IMR-90 (cell line): Measurements from ENCODE around the gene DDX24. TPM values are rescaled to one million over a fixed set of nuclear protein-coding genes. Genes with fewer than 3 reads are reported as not detected.
"Not testable (repeated sequence)": the region's sequence is repeated elsewhere in the genome, so short reads cannot be mapped to it uniquely, and the experiment has no call there.

Source experiments
- ATAC-seq: fragments of 200-7000 bp; cut with Tn5 transposase; 2 replicates; pipeline ENCODE4 v1.9.1; 2020; ENCODE audit warnings: low read depth, mild to moderate bottlenecking, moderate library complexity
- BruUV-seq: library from RNA; stranded (reverse); fragments of 400-500 nt; replicated peaks from 2 replicates; lab custom pipeline; 2021; lab: Mats Ljungman, UMichigan
- CTCF ChIA-PET: fragments of 300-600 bp; formaldehyde crosslinking; extraction: SDS; loops from one replicate; lab custom pipeline; 2021; ENCODE audit warnings: antibody characterized with exemption; lab: Yijun Ruan, JAX
- POLR2A ChIA-PET: fragments of 300-600 bp; sonication (Branson Sonifier 250); formaldehyde crosslinking; loops from one replicate; lab custom pipeline; 2022; ENCODE audit warnings: antibody characterized with exemption; ENCODE audit not compliant: unreplicated experiment; lab: Charles Lee
- DNase-seq: peaks from one replicate; pipeline ENCODE4 v3.0.0; 2013
- H2AFZ ChIP-seq: replicated peaks from 2 replicates; pipeline ENCODE3; 2013; ENCODE audit warnings: low read length, mild to moderate bottlenecking; ENCODE audit not compliant: poor library complexity
- H2AK5ac ChIP-seq: 2 replicates; pipeline ENCODE4 v1.6.1; 2013; ENCODE audit warnings: low read depth, low read length, inconsistent platforms
- H2AK9ac ChIP-seq: replicated peaks from 2 replicates; pipeline ENCODE3; 2013; ENCODE audit warnings: mild to moderate bottlenecking, low read depth, low read length, moderate library complexity; ENCODE audit not compliant: poor library complexity
- H2BK120ac ChIP-seq: 2 replicates; pipeline ENCODE4 v1.6.1; 2013; ENCODE audit warnings: low read depth, low read length, inconsistent platforms
- H2BK15ac ChIP-seq: 3 replicates; pipeline ENCODE4 v1.6.1; 2013; ENCODE audit warnings: low read depth, low read length, inconsistent platforms
- H2BK20ac ChIP-seq: 2 replicates; pipeline ENCODE4 v1.6.1; 2013; ENCODE audit warnings: low read depth, mild to moderate bottlenecking, inconsistent platforms, low read length, moderate library complexity
- H2BK5ac ChIP-seq: 2 replicates; pipeline ENCODE4 v1.6.1; 2013; ENCODE audit warnings: mild to moderate bottlenecking, low read depth, low read length, inconsistent platforms; ENCODE audit not compliant: poor library complexity, severe bottlenecking
- H3K14ac ChIP-seq: replicated peaks from 2 replicates; pipeline ENCODE4 v1.6.1; 2013; ENCODE audit warnings: low read depth, low read length, inconsistent platforms
- H3K18ac ChIP-seq: 2 replicates; pipeline ENCODE4 v1.6.1; 2013; ENCODE audit warnings: low read depth, low read length, control low read depth
- H3K23ac ChIP-seq: 2 replicates; pipeline ENCODE4 v1.6.1; 2013; ENCODE audit warnings: low read depth, low read length, inconsistent platforms
- H3K27ac ChIP-seq: 2 replicates; pipeline ENCODE4 v1.5.1; 2013; ENCODE audit warnings: mild to moderate bottlenecking, control low read depth, low read length; ENCODE audit not compliant: insufficient read depth
- H3K27me3 ChIP-seq: 2 replicates; pipeline ENCODE4 v1.6.1; 2013; ENCODE audit warnings: low read length; ENCODE audit not compliant: control insufficient read depth, insufficient read depth
- H3K36me3 ChIP-seq: 2 replicates; pipeline ENCODE4 v1.6.1; 2013; ENCODE audit warnings: low read length, mixed read lengths; ENCODE audit not compliant: control insufficient read depth, insufficient read depth
- H3K4ac ChIP-seq: 2 replicates; pipeline ENCODE4 v1.6.1; 2013; ENCODE audit warnings: low read depth, low read length, inconsistent platforms
- H3K4me1 ChIP-seq: 2 replicates; pipeline ENCODE4 v1.6.1; 2013; ENCODE audit warnings: low read length, mixed read lengths; ENCODE audit not compliant: control insufficient read depth, insufficient read depth
- H3K4me2 ChIP-seq: 2 replicates; pipeline ENCODE4 v1.6.1; 2013; ENCODE audit warnings: low read depth, mild to moderate bottlenecking, control low read depth, low read length, moderate library complexity
- H3K4me3 ChIP-seq: 2 replicates; pipeline ENCODE4 v1.5.1; 2013; ENCODE audit warnings: low read depth, mild to moderate bottlenecking, control low read depth, low read length, moderate library complexity; ENCODE audit not compliant: insufficient read depth
- H3K56ac ChIP-seq: 2 replicates; pipeline ENCODE4 v1.6.1; 2013; ENCODE audit warnings: low read length, inconsistent platforms; ENCODE audit not compliant: insufficient read depth; ENCODE audit errors: extremely low read depth
- H3K79me1 ChIP-seq, 2 experiments: 2 replicates each; pipeline ENCODE4 v1.6.1; 2013; ENCODE audit warnings: low read length in 2 of 2, inconsistent platforms in 1 of 2, low read depth in 1 of 2
- H3K9ac ChIP-seq: 2 replicates; pipeline ENCODE4 v1.6.1; 2013; ENCODE audit warnings: low read depth, low read length, control low read depth
- H3K9me1 ChIP-seq: 2 replicates; pipeline ENCODE4 v1.6.1; 2013; ENCODE audit warnings: low read length, inconsistent platforms; ENCODE audit not compliant: insufficient read depth
- H3K9me3 ChIP-seq: 2 replicates; pipeline ENCODE4 v1.6.1; 2013; ENCODE audit warnings: low read length; ENCODE audit not compliant: control insufficient read depth, insufficient read depth
- H4K20me1 ChIP-seq: 2 replicates; pipeline ENCODE4 v1.6.1; 2013; ENCODE audit warnings: low read length, inconsistent platforms; ENCODE audit not compliant: insufficient read depth
- H4K5ac ChIP-seq: 2 replicates; pipeline ENCODE4 v1.6.1; 2013; ENCODE audit warnings: mild to moderate bottlenecking, low read depth, low read length, control low read depth
- H4K8ac ChIP-seq, 2 experiments: 2 replicates each; pipeline ENCODE4 v1.6.1; 2013; ENCODE audit warnings: low read depth in 2 of 2, low read length in 2 of 2, control low read depth in 1 of 2, inconsistent platforms in 1 of 2
- H4K91ac ChIP-seq: 2 replicates; pipeline ENCODE4 v1.6.1; 2013; ENCODE audit warnings: low read depth, low read length, inconsistent platforms; ENCODE audit not compliant: insufficient read depth
- BHLHE40 ChIP-seq: fragments of 150-350 bp; IDR thresholded peaks from 2 replicates; pipeline ENCODE4 v1.6.1; 2016; ENCODE audit warnings: mild to moderate bottlenecking, low read depth, low read length
- MXI1 ChIP-seq: IDR thresholded peaks from 2 replicates; pipeline ENCODE4 v1.6.1; 2012; ENCODE audit warnings: low read depth, mild to moderate bottlenecking, low read length, moderate library complexity, borderline replicate concordance
- RAD21 ChIP-seq: IDR thresholded peaks from 2 replicates; pipeline ENCODE4 v1.6.1; 2012; ENCODE audit warnings: low read length, improper control_type of control experiment
- WGBS, 2 experiments: methylation state at CpG; one replicate each; pipeline versions ENCODE4 v1.1.5 to v1.1.7; 2013; ENCODE audit warnings: missing lambda C conversion rate in 2 of 2; ENCODE audit not compliant: insufficient read length in 1 of 2; ENCODE audit errors: extremely low coverage in 2 of 2; 5-methylcytosine and 5-hydroxymethylcytosine counted together
- dilution Hi-C: fragments of 300-500 bp; cut with HindIII; formaldehyde crosslinking; loops from one replicate; pipeline ENCODE4 v1.14.3; 2018; ENCODE audit warnings: low sequenced_read_pairs; ENCODE audit not compliant: unreplicated experiment
- in situ Hi-C: fragments of 300-500 bp; cut with MboI; formaldehyde crosslinking; loops from 3 replicates; pipeline ENCODE4 v1.14.3; 2019; ENCODE audit warnings: low sequenced_read_pairs, inconsistent platforms, mixed read lengths
- intact Hi-C: fragments of 100-400 bp; cut with micrococcal nuclease; formaldehyde crosslinking; loops from 2 replicates; pipeline ENCODE4 v1.10.0; 2022
- polyA plus RNA-seq, 3 experiments: library from polyadenylated mRNA; depleted of rRNA; stranded (reverse); fragments of >200 nt; gene quantifications; 2 replicates each; pipeline ENCODE4 v1.2.3, GENCODE V29; 2012; ENCODE audit warnings: low replicate concordance in 1 of 3
- total RNA-seq: library from RNA; depleted of rRNA; stranded (reverse); fragments of >200 nt; gene quantifications from 2 replicates; pipeline ENCODE4 v1.2.3, GENCODE V29; 2012
- TF ChIP-seq, protein P1 (sequence below): fragments of 150-350 bp; IDR thresholded peaks from 2 replicates; pipeline ENCODE4 v1.6.1; 2017; ENCODE audit warnings: mild to moderate bottlenecking, antibody characterized with exemption, low read length, low read depth

The DDX24 gene
- total and polyA plus RNA-seq, 2 of the 4 experiments (the other 2 are of a cell fraction): 134 to 155 TPM

DNA sequence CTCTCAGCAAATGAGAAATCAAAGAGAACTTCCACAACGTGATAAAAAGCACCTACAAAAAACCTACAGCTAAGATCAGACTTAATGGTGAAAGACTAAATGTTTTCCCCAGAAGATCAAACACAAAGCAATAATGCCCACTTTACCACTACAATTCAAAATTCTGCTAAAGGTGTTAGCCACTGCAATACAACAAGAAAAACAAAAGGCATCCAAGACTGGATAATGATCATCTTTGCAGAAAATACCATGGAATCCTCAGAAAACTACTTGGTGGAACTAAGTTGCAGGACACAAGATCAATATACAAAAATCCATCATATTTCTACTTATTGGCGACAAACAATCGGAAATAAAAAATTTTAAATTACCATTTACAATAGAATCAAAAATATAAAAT lies 6.5 kb downstream of the DDX24 start:
- peaks cover 4% of the 10 kb centered on the region; the same call in 1 of the 2 replicates for H3K9me3 ChIP-seq
- ChIA-PET CTCF (no interaction called here), POLR2A (no interaction called here)
- intact Hi-C loops: no loop called here
- no peak overlapping the region for H2AK9ac ChIP-seq
- WGBS, 2 experiments: no CpG with 5 or more reads among the region's 3 CpGs
- no peak overlapping the region for H3K18ac ChIP-seq
- dilution Hi-C loops: no loop called here
- in situ Hi-C loops: no loop called here
- no peak overlapping the region for H4K91ac ChIP-seq
- peaks cover 34% of the 10 kb centered on the region for H4K20me1 ChIP-seq
- H3K4ac ChIP-seq: no peak overlapping the region
- DNase-seq: no peak
- H3K4me2 ChIP-seq: no peak overlapping the region
- H3K14ac ChIP-seq: no peak overlapping the region
- H3K79me1 ChIP-seq: peaks cover 7 to 31% of the 10 kb centered on the region in 2 experiments; a peak in 3 of 4 replicates
- no peak overlapping the region for H2BK20ac ChIP-seq
- ATAC-seq: no peak
- H3K56ac ChIP-seq: no peak overlapping the region
- H3K9ac ChIP-seq: no peak overlapping the region
- H4K8ac ChIP-seq: no peak overlapping the region
- H3K27me3 ChIP-seq: no peaks in the 10 kb centered on the region
- no peak overlapping the region for H3K23ac ChIP-seq
- no peak overlapping the region for H2BK5ac ChIP-seq
- BruUV-seq: no TSS peak
- H3K36me3 ChIP-seq: peaks cover 15% of the 10 kb centered on the region
- peaks cover 6% of the 10 kb centered on the region for H3K4me1 ChIP-seq
- no peak overlapping the region for H2BK15ac ChIP-seq
- TF ChIP-seq, protein P1, sequence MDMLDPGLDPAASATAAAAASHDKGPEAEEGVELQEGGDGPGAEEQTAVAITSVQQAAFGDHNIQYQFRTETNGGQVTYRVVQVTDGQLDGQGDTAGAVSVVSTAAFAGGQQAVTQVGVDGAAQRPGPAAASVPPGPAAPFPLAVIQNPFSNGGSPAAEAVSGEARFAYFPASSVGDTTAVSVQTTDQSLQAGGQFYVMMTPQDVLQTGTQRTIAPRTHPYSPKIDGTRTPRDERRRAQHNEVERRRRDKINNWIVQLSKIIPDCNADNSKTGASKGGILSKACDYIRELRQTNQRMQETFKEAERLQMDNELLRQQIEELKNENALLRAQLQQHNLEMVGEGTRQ: no peak
- TF ChIP-seq BHLHE40 (no peak), RAD21 (no peak), MXI1 (no peak)
- peaks cover 3% of the 10 kb centered on the region for H3K9me1 ChIP-seq
- H3K4me3 ChIP-seq: no peak overlapping the region
- H4K5ac ChIP-seq: no peak overlapping the region
- H2AFZ ChIP-seq: no peak overlapping the region
- no peak overlapping the region for H2BK120ac ChIP-seq
- H3K27ac ChIP-seq: no peak overlapping the region
- no peak overlapping the region for H2AK5ac ChIP-seq

DNA sequence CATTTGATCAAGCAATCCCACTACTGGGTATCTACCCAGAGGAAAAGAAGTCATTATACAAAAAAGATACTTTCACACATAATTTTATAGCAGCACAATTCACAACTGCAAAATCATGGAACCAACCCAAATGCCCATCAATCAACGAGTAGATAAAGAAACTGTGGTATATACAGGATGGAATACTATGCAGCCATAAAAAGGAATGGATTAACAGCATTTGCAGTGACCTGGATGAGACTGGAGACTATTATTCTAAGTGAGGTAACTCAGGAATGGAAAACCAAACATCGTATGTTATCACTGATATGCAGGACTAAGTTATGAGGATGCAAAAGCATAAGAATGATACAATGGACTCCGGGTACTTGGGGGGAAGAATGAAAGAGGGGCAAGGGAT lies 8.9 kb downstream of the DDX24 start:
- H3K4me1 ChIP-seq, H3K4me2 ChIP-seq, H2BK20ac ChIP-seq, DNase-seq, H4K91ac ChIP-seq, in situ Hi-C loops, intact Hi-C loops, H2AK5ac ChIP-seq, BruUV-seq, H2BK120ac ChIP-seq, H3K4ac ChIP-seq, H3K36me3 ChIP-seq, H4K8ac ChIP-seq, dilution Hi-C loops, H2BK15ac ChIP-seq, ATAC-seq, H3K14ac ChIP-seq, POLR2A ChIA-PET, H2BK5ac ChIP-seq, H3K9me1 ChIP-seq, CTCF ChIA-PET, H4K5ac ChIP-seq, H3K9ac ChIP-seq, H3K27me3 ChIP-seq, H3K79me1 ChIP-seq, H3K9me3 ChIP-seq, H3K27ac ChIP-seq, H2AFZ ChIP-seq, H3K4me3 ChIP-seq, H3K56ac ChIP-seq, H3K18ac ChIP-seq, H3K23ac ChIP-seq, H2AK9ac ChIP-seq: not testable (repeated sequence)
- 100% methylated on average over 1 of the region's 3 CpGs; no CpG with 5 or more reads in 1 of the 2 experiments for WGBS, 2 experiments
- H4K20me1 ChIP-seq: peaks cover 16% of the 10 kb centered on the region
